Psoas muscle (tissue), 8 donors: Measurements from ENCODE around the gene ST6GALNAC2. TPM values are rescaled to one million over a fixed set of nuclear protein-coding genes. Genes with fewer than 3 reads are reported as not detected.

Experiments
- ATAC-seq, 4 donors: fragments of 200-7000 bp; cut with Tn5 transposase; one replicate each; pipeline ENCODE4 v1.9.1; 2020; ENCODE audit warnings: moderate library complexity in 3 of 4, mild to moderate bottlenecking in 2 of 4
- DNase-seq, 2 donors: peaks; one replicate each; pipeline ENCODE4 v3.0.0-alpha.2; 2020
- H3K27ac ChIP-seq: fragments of 200-600 bp; one replicate; pipeline ENCODE4 v1.8.0; 2022
- H3K27me3 ChIP-seq, 3 donors: fragments of 200-600 bp in 1 of 3; one replicate each; pipeline versions ENCODE4 v1.6.1 to v1.8.0; 2013 to 2022; ENCODE audit warnings: low read length in 2 of 3, mild to moderate bottlenecking in 2 of 3, moderate library complexity in 1 of 3; ENCODE audit not compliant: insufficient read depth in 3 of 3
- H3K36me3 ChIP-seq, 2 donors: fragments of 200-600 bp in 1 of 2; one replicate each; pipeline versions ENCODE4 v1.6.1 to v1.8.0; 2013 to 2022; ENCODE audit warnings: low read depth in 1 of 2, mild to moderate bottlenecking in 1 of 2, moderate library complexity in 1 of 2; ENCODE audit not compliant: insufficient read depth in 1 of 2
- H3K4me1 ChIP-seq: fragments of 200-600 bp; one replicate; pipeline ENCODE4 v1.8.0; 2022
- H3K4me3 ChIP-seq: fragments of 200-600 bp; one replicate; pipeline ENCODE4 v1.8.0; 2022; ENCODE audit warnings: mild to moderate bottlenecking
- H3K9me3 ChIP-seq: fragments of 200-600 bp; one replicate; pipeline ENCODE4 v1.8.0; 2022
- CTCF ChIP-seq: fragments of 200-600 bp; IDR thresholded peaks from one replicate; pipeline ENCODE4 v1.8.0; 2022; ENCODE audit warnings: antibody characterized with exemption
- WGBS, 3 donors: extraction: QIAGEN DNeasy Blood & Tissue Kit; methylation state at CpG; one replicate each; pipeline versions ENCODE4 v1.1.6 to v1.1.7; 2013; 5-methylcytosine and 5-hydroxymethylcytosine counted together
- intact Hi-C, 2 donors: fragments of 100-400 bp; cut with DNase I; formaldehyde crosslinking; loops; one replicate each; pipeline versions ENCODE4 v1.11.0 to v1.14.2; 2022
- polyA plus RNA-seq, 3 donors: library from polyadenylated mRNA; stranded (reverse); fragments of 200-250 nt; gene quantifications; one replicate each; pipeline ENCODE4 v1.2.3, GENCODE V29; 2013
- total RNA-seq, 4 donors: library from RNA; stranded (reverse); fragmentation: NEBNext Ultra II Directional in 2 of 4; extraction: Animal tissue kit (Norgen Biotek cat#: 25700) in 2 of 4; gene quantifications; one replicate each; pipeline versions ENCODE4 v1.2.1 to v1.2.4, GENCODE V29; 2021 to 2023
- donor health status: healthy with polysubstance abuse.
- donor health status: DM: no; HTN: no; CAD: no; lungs with moderate emphysema.
- donor health status: Bipolar disorder and iron deficiency.
- donor health status: healthy.
- donor health status: DM: yes; HTN: yes; CAD: no.
- donor health status: DM: no; HTN: no; CAD: no.
- donor health status: DM: no; HTN: no; CAD: no.
- donor health status: DM: yes; HTN: yes; CAD: no.

ST6GALNAC2 gene
- total and polyA plus RNA-seq, 7 donors, result 1.2 to 17.8 (median 8.7) TPM

- Histone ChIP-seq H3K4me3 (peak overlapping the region; percentile 82), H3K27me3 (no peaks in the 10 kb centered on the region), H3K9me3 (no peaks in the 10 kb centered on the region), H3K27ac (peak overlapping the region; percentile 86), H3K4me1 (peaks cover 50% of the 10 kb centered on the region), H3K36me3 (peaks cover 0 to 26% of the 10 kb centered on the region in 2 donors)
- no peak for TF ChIP-seq CTCF
- 38 to 43% (median 42%) methylated on average over 30 of the region's 30 CpGs for WGBS, 3 donors
- ATAC-seq (peak; percentile 16 to 34 (median 22)), DNase-seq (no peak)
- intact Hi-C loops, result loop anchor here in 1 of 2 donors (5.0 kb wide), 1 partner anchor 155 kb away; the partner anchor contains the start of gene MXRA7
These were observed 28.8 kb downstream of the ST6GALNAC2 start for GRCh38 chr17:76556765-76557367.

- H3K9me3 ChIP-seq, result no peaks in the 10 kb centered on the region
- TF ChIP-seq CTCF, result no peak
- 24 to 50% (median 28%) methylated on average over 6 of the region's 6 CpGs for WGBS, 3 donors
- peaks cover 34% of the 10 kb centered on the region for H3K4me1 ChIP-seq
- ATAC-seq (peak in 2 of 4 donors; percentile 9 to 19), DNase-seq (peak in 1 of 2 donors; percentile 30)
- peaks cover 0 to 7% of the 10 kb centered on the region in 2 donors for H3K36me3 ChIP-seq
- H3K27me3 ChIP-seq, result no peaks in the 10 kb centered on the region
- intact Hi-C loops, result loop anchor here in 1 of 2 donors (5.0 kb wide), 1 partner anchor 33 kb away; the partner anchor contains the start of gene ST6GALNAC2
- peak overlapping the region; percentile 55 for H3K27ac ChIP-seq
- no peak overlapping the region for H3K4me3 ChIP-seq
These were observed 31.5 kb downstream of the ST6GALNAC2 start for GRCh38 chr17:76554131-76554530.

GRCh38 chr17:76553178-76553908 is 32.3 kb downstream of the ST6GALNAC2 start:
- Histone ChIP-seq H3K36me3 (no peaks in the 10 kb centered on the region), H3K27ac (peak overlapping the region; percentile 55), H3K4me1 (peaks cover 32% of the 10 kb centered on the region), H3K4me3 (no peak overlapping the region), H3K27me3 (no peaks in the 10 kb centered on the region), H3K9me3 (no peaks in the 10 kb centered on the region)
- ATAC-seq (no peak), DNase-seq (no peak)
- TF ChIP-seq CTCF, result no peak
- 79 to 85% (median 79%) methylated on average over 8 of the region's 8 CpGs for WGBS, 3 donors
- intact Hi-C loops, result loop anchor here in 1 of 2 donors (5.0 kb wide), 1 partner anchor 34 kb away; the partner anchor contains the start of gene ST6GALNAC2

GRCh38 chr17:76551685-76552084 is 34.0 kb downstream of the ST6GALNAC2 start:
- WGBS, 3 donors, result 77 to 92% (median 91%) methylated on average over 4 of the region's 4 CpGs
- H3K4me3 ChIP-seq, result no peak overlapping the region
- H3K27me3 ChIP-seq, result no peaks in the 10 kb centered on the region
- H3K9me3 ChIP-seq, result no peaks in the 10 kb centered on the region
- no peak for DNase-seq
- H3K36me3 ChIP-seq, result no peaks in the 10 kb centered on the region
- H3K4me1 ChIP-seq, result peaks cover 43% of the 10 kb centered on the region
- H3K27ac ChIP-seq, result no peak overlapping the region
- intact Hi-C loops, result loop anchor here in 1 of 2 donors (5.0 kb wide), 1 partner anchor 36 kb away; the partner anchor contains the start of gene ST6GALNAC2
- no peak for ATAC-seq
- TF ChIP-seq CTCF, result no peak
